Karpas-422 (cell line): ENCODE results near the gene TIAM2. TPM values are rescaled to one million over a fixed set of nuclear protein-coding genes. Genes with fewer than 3 reads are reported as not detected.

Experiments used
- DNase-seq: peaks from one replicate; pipeline ENCODE4 v3.0.0-alpha.2; 2015
- H2AFZ ChIP-seq: fragments of 200-600 bp; sonication (generic); 2 replicates; pipeline ENCODE4 v1.6.1; 2014; ENCODE audit warnings: antibody characterized with exemption, low read length, mixed read lengths
- H3K27ac ChIP-seq: fragments of 200-600 bp; sonication (generic); 2 replicates; pipeline ENCODE4 v1.5.1; 2014; ENCODE audit warnings: mild to moderate bottlenecking, low read length, moderate library complexity
- H3K27me3 ChIP-seq: fragments of 200-600 bp; sonication (generic); 2 replicates; pipeline ENCODE4 v1.6.1; 2014; ENCODE audit warnings: low read length, mixed read lengths
- H3K36me3 ChIP-seq: fragments of 200-600 bp; sonication (generic); 2 replicates; pipeline ENCODE4 v1.6.1; 2014; ENCODE audit warnings: low read length, mixed read lengths; ENCODE audit not compliant: insufficient read depth
- H3K4me1 ChIP-seq: fragments of 200-600 bp; sonication (generic); 2 replicates; pipeline ENCODE4 v1.6.1; 2014; ENCODE audit warnings: mild to moderate bottlenecking, low read length, mixed read lengths
- H3K4me2 ChIP-seq: fragments of 200-600 bp; sonication (generic); 2 replicates; pipeline ENCODE4 v1.6.1; 2014; ENCODE audit warnings: low read length, low read depth, mild to moderate bottlenecking; ENCODE audit not compliant: poor library complexity, severe bottlenecking
- H3K4me3 ChIP-seq: fragments of 200-600 bp; sonication (generic); 2 replicates; pipeline ENCODE4 v1.5.1; 2014; ENCODE audit warnings: mild to moderate bottlenecking, antibody characterized with exemption, low read length, mixed read lengths
- H3K79me2 ChIP-seq: fragments of 200-600 bp; sonication (generic); 2 replicates; pipeline ENCODE4 v1.6.1; 2014; ENCODE audit warnings: mild to moderate bottlenecking, low read length, mixed read lengths
- H3K9ac ChIP-seq: fragments of 200-600 bp; sonication (generic); 2 replicates; pipeline ENCODE4 v1.6.0; 2014; ENCODE audit warnings: low read length
- H3K9me2 ChIP-seq: fragments of 200-600 bp; sonication (generic), shearing (Covaris generic); replicated peaks from 2 replicates; pipeline ENCODE4 v1.6.0; 2014; ENCODE audit warnings: mild to moderate bottlenecking, low read length, moderate library complexity; ENCODE audit not compliant: insufficient read depth
- H3K9me3 ChIP-seq: fragments of 300-700, 200-600 bp; sonication (generic); 2 replicates; pipeline ENCODE4 v1.6.1; 2014; ENCODE audit warnings: low read length, mixed read lengths
- H4K20me1 ChIP-seq: fragments of 200-600 bp; sonication (generic); 2 replicates; pipeline ENCODE4 v1.6.1; 2014; ENCODE audit warnings: mild to moderate bottlenecking, antibody characterized with exemption, low read length, low read depth; ENCODE audit not compliant: insufficient read depth
- total RNA-seq: library from RNA; depleted of rRNA; stranded (reverse); fragments of >200 nt; shearing (Covaris generic); gene quantifications from 2 replicates; pipeline ENCODE4 v1.2.3, GENCODE V29; 2014; ENCODE audit warnings: low replicate concordance

Gene TIAM2
- total RNA-seq, 1 experiment from 2014 or later = 9.0 TPM

DNA sequence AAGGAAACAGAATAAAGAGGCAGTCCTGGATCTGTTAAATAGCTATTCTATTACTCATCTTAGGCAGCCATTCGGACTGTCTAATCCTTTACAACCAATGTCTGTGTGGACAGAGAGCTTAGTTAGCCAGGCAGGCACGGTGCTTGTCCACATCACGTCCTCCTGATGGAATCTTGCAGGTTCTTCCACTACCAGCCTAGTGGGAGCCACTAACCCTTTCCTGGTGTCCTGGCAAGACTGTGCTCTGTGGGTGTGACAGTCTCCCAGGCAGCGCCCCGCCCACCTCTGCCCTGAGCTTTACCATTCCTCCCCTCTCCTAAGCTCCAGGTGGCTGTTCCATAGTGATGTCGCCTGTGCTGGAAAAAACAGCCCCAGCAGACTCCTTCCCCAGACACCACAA, 190.4 kb downstream of the TIAM2 start:
- no peaks in the 10 kb centered on the region for H3K27me3 ChIP-seq
- no peak overlapping the region for H3K4me3 ChIP-seq
- no peaks in the 10 kb centered on the region for H4K20me1 ChIP-seq
- H3K9me3 ChIP-seq = no peaks in the 10 kb centered on the region
- H3K9ac ChIP-seq = no peak overlapping the region
- peaks cover 5% of the 10 kb centered on the region for H3K4me1 ChIP-seq
- no peak overlapping the region for H3K27ac ChIP-seq
- no peak for DNase-seq
- H2AFZ ChIP-seq = no peak overlapping the region
- no peaks in the 10 kb centered on the region for H3K79me2 ChIP-seq
- no peak overlapping the region for H3K4me2 ChIP-seq
- no peaks in the 10 kb centered on the region for H3K9me2 ChIP-seq
- H3K36me3 ChIP-seq = no peaks in the 10 kb centered on the region

DNA sequence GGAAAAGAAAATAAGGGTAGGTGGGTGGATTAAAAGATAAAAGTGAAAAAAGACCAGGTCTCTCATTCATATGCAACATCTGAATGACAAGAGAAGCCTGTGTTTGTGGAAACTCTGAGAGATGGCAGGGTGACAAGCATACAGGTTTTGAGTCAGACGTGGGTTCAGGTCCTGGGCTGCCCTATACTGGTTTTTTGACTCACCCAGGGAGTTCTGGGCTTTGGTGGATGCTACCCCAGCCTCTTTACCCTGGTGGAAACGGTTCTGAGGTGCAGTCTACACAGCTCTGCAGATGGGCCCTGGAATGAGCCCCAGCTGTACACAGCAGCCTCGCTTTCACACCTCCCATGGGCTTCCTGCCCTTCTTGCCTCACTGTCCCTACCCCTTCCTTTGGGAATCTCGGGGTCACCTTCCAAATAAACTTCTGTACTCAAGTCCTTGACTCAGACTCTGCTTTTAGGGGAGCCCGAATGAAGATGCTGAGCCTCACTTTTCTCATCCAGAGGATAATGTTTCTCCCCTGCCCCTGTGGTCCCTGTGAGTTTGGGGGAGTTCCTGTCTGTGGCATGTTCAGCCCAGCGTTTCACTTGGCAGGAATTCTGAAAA, 191.0 kb downstream of the TIAM2 start:
- no peak overlapping the region for H2AFZ ChIP-seq
- no peaks in the 10 kb centered on the region for H3K27me3 ChIP-seq
- no peaks in the 10 kb centered on the region for H4K20me1 ChIP-seq
- DNase-seq = no peak
- no peaks in the 10 kb centered on the region for H3K36me3 ChIP-seq
- H3K4me1 ChIP-seq = peaks cover 5% of the 10 kb centered on the region
- H3K4me2 ChIP-seq = no peak overlapping the region
- H3K9me2 ChIP-seq = no peaks in the 10 kb centered on the region
- H3K79me2 ChIP-seq = no peaks in the 10 kb centered on the region
- H3K4me3 ChIP-seq = no peak overlapping the region
- no peaks in the 10 kb centered on the region for H3K9me3 ChIP-seq
- H3K9ac ChIP-seq = no peak overlapping the region
- H3K27ac ChIP-seq = no peak overlapping the region

DNA sequence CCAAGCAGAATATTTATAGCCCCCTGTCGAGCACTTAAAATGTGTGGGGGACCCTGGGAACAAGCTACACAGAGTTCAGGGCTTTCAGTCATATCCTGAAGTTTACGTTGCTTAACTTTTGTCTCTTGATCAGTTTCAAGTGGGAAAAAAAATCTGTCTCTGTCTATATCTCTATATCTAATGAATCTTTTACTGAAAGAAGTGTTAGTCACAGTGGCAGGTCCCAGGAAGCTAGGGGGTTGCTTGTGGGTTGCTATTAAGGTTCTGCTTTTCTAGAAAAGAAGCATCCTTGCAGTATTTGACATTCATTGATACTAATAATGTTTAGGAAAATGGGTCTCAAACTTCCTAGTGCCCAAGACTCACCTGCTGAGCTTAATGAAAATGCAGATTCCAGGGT, 192.0 kb downstream of the TIAM2 start:
- H3K9me3 ChIP-seq = no peaks in the 10 kb centered on the region
- no peaks in the 10 kb centered on the region for H4K20me1 ChIP-seq
- H3K79me2 ChIP-seq = no peaks in the 10 kb centered on the region
- no peak overlapping the region for H3K4me2 ChIP-seq
- H3K4me3 ChIP-seq = no peak overlapping the region
- peaks cover 5% of the 10 kb centered on the region for H3K4me1 ChIP-seq
- no peaks in the 10 kb centered on the region for H3K36me3 ChIP-seq
- H3K9ac ChIP-seq = no peak overlapping the region
- no peak overlapping the region for H2AFZ ChIP-seq
- H3K27me3 ChIP-seq = no peaks in the 10 kb centered on the region
- DNase-seq = no peak
- H3K9me2 ChIP-seq = no peaks in the 10 kb centered on the region
- H3K27ac ChIP-seq = no peak overlapping the region

DNA sequence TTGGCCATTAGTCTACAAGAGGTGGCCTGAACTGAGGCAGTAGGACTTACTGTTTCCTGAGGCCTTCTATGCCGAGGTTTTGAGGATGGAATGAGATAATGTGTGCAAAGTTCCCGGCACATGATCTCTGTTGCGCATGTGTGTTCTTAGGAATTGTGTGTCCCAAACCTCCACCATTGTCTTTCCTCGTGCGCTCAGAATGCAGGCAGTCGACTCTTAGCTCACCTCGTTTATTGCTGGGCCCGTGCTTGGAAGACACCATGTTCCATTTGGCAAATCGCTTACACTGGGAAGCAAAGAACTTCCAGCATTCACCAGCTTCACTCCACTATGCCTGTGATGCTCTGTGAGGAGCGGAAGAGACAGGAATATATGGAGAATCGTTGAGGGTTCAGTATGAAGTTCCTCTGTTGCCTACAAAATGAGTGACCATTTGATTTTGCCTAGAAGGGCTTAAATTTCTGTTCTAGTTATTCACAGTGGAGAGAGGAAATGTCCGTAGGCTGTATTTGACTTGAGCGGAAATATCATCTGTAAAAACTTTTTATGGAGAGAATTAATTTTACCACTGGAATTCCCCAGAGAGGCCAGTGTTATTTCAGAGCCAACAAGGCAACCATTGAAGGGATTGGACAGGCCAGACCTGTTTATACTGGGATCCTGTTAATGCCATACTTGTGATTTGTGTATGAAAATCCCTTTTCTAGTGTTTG, 193.0 kb downstream of the TIAM2 start:
- no peak overlapping the region for H3K4me2 ChIP-seq
- no peak overlapping the region for H2AFZ ChIP-seq
- no peak overlapping the region for H3K9ac ChIP-seq
- no peaks in the 10 kb centered on the region for H4K20me1 ChIP-seq
- H3K36me3 ChIP-seq = no peaks in the 10 kb centered on the region
- no peaks in the 10 kb centered on the region for H3K79me2 ChIP-seq
- H3K9me3 ChIP-seq = no peaks in the 10 kb centered on the region
- peaks cover 4% of the 10 kb centered on the region for H3K4me1 ChIP-seq
- H3K27me3 ChIP-seq = no peaks in the 10 kb centered on the region
- H3K4me3 ChIP-seq = no peak overlapping the region
- DNase-seq = no peak
- H3K9me2 ChIP-seq = no peaks in the 10 kb centered on the region
- H3K27ac ChIP-seq = no peak overlapping the region

DNA sequence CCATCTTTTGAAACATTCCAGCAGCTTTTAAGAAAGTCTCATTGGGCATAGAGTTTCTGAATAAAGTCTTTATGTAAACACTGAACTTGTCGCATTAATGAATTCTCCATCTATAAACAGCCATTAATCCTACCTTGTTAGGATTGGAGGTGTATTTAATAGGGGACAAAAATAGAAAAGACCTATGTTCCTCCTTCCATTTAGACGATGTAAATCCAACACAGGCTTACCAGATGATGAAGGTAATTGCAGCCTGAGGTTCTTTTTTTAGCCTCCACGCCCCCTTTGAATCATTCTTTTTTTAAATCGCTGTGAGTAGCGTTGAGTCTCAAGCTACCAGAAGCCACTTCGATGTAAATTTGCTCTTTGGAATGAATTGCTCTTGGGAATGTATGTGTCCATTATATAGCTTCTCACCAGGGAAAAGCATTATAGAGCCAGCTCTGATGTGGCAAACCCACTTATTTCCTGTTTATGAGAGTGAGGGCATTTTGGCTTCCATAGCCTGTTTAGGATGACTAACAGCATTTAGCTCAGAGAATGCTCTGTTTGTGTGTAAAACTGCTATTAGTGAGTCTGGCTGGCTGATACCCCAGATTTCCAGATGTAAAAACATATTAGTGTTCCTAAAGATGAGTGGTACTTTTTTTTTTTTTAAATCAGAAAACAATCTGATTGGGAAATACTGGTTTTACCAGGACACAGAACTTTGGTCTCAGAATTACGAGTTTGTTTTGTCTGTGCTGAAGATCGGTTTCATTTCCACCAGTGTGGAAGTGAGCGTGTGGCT, 193.8 kb downstream of the TIAM2 start:
- Histone ChIP-seq H2AFZ (no peak overlapping the region), H3K9me3 (no peaks in the 10 kb centered on the region), H3K4me3 (no peak overlapping the region), H4K20me1 (no peaks in the 10 kb centered on the region), H3K9ac (no peak overlapping the region), H3K27ac (no peak overlapping the region), H3K4me1 (no peaks in the 10 kb centered on the region), H3K4me2 (no peak overlapping the region), H3K9me2 (no peaks in the 10 kb centered on the region), H3K79me2 (no peaks in the 10 kb centered on the region), H3K36me3 (no peaks in the 10 kb centered on the region), H3K27me3 (no peaks in the 10 kb centered on the region)
- no peak for DNase-seq

DNA sequence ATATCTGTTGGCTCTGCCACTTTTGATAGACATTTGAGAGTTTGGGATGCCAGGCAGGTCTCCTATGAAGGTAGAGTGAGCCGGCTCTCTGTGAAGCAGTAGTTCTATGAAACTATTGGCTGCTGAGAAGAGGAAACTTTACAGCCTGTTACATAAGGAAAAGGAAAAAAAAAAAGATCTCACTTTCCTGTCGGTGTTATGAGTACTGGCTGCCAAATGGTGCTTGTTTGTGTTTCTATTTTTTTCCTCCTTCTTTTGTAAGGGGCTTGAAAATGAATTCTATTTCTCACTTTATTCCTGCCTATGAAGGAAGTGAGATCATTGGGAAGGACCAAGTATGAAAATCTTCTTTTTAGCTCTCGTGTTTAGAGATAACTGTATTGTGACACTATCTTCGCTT, 195.6 kb downstream of the TIAM2 start:
- Histone ChIP-seq H3K27ac (no peak overlapping the region), H4K20me1 (no peaks in the 10 kb centered on the region), H3K4me1 (no peaks in the 10 kb centered on the region), H2AFZ (no peak overlapping the region), H3K4me2 (no peak overlapping the region), H3K27me3 (no peaks in the 10 kb centered on the region), H3K79me2 (no peaks in the 10 kb centered on the region), H3K9me3 (no peaks in the 10 kb centered on the region), H3K9ac (no peak overlapping the region), H3K36me3 (no peaks in the 10 kb centered on the region), H3K9me2 (no peaks in the 10 kb centered on the region), H3K4me3 (no peak overlapping the region)
- no peak for DNase-seq

DNA sequence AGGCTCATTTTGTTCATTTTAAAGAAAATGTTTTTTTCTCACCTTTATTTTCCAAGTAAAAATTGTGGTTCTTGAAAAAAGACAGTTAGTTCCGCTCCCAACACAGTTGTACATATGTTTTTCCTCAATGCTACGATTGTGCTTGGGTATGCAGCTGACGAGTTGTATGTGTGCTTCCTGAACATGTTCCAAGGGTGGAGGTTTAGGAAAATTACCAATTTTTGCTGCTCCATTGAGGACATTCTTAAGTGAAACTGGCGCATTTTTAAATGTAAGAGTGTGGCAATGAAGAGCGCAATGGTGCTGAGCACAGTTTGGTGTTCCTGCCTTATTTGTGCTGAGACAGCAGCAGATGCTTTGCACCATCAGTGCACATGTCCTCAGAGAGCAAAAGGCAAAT, 198.4 kb downstream of the TIAM2 start:
- H2AFZ ChIP-seq = no peak overlapping the region
- no peaks in the 10 kb centered on the region for H3K27me3 ChIP-seq
- no peak overlapping the region for H3K4me2 ChIP-seq
- no peaks in the 10 kb centered on the region for H3K36me3 ChIP-seq
- no peaks in the 10 kb centered on the region for H3K9me2 ChIP-seq
- no peaks in the 10 kb centered on the region for H4K20me1 ChIP-seq
- no peaks in the 10 kb centered on the region for H3K9me3 ChIP-seq
- H3K9ac ChIP-seq = no peak overlapping the region
- no peak overlapping the region for H3K4me3 ChIP-seq
- H3K27ac ChIP-seq = no peak overlapping the region
- no peaks in the 10 kb centered on the region for H3K79me2 ChIP-seq
- DNase-seq = no peak
- H3K4me1 ChIP-seq = no peaks in the 10 kb centered on the region

DNA sequence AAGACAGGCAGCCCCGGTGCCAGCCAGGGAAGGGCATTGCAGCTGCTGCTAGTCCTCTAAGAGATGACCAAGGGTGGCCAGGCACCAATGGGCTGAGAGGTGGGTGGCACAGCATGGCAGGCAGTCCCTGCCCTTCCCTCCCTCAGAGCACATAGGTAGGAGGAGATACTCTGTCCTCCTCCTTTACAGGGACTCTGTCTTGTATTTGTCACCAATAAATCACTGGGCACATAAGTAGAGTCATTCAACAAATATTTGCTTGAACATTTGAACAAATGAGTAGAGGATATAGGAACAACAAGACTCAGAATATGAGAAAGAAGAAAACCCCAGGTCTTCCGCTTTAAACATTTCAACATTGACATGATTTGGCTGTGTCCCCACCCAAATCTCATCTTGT, 199.3 kb downstream of the TIAM2 start:
- Histone ChIP-seq H3K4me1 (no peaks in the 10 kb centered on the region), H4K20me1 (no peaks in the 10 kb centered on the region), H3K4me3 (no peak overlapping the region), H3K9ac (no peak overlapping the region), H3K4me2 (no peak overlapping the region), H3K36me3 (no peaks in the 10 kb centered on the region), H2AFZ (no peak overlapping the region), H3K9me2 (no peaks in the 10 kb centered on the region), H3K27ac (no peak overlapping the region), H3K79me2 (no peaks in the 10 kb centered on the region), H3K9me3 (no peaks in the 10 kb centered on the region), H3K27me3 (no peaks in the 10 kb centered on the region)
- DNase-seq = no peak
